GM23338 (cell line): ENCODE data around the gene SLC9A8. TPM values are rescaled to one million over a fixed set of nuclear protein-coding genes. Genes with fewer than 3 reads are reported as not detected.
A peak's percentile ranks its signal among the peaks of the same experiment; 100 is the strongest.

Source experiments
- ATAC-seq: fragments of 200-7000 bp; cut with Tn5 transposase; 3 replicates; pipeline ENCODE4 v1.9.1; 2020
- DNase-seq: peaks from one replicate; pipeline ENCODE4 v3.0.0-alpha.2; 2015; ENCODE audit warnings: low spot score
- H2AFZ ChIP-seq: fragments of 200-600 bp; sonication (generic); 2 replicates; pipeline ENCODE4 v1.8.0; 2016; ENCODE audit warnings: antibody characterized with exemption, mild to moderate bottlenecking, moderate library complexity
- H3F3A ChIP-seq: fragments of 200-600 bp; sonication (generic); replicated peaks from 2 replicates; pipeline ENCODE4 v1.8.0; 2017; ENCODE audit warnings: antibody characterized with exemption, mixed run types, low read depth
- H3K27ac ChIP-seq: fragments of 200-600 bp; sonication (generic); 2 replicates; pipeline ENCODE4 v1.6.1; 2016; ENCODE audit warnings: low read depth
- H3K27me3 ChIP-seq: fragments of 200-600 bp; sonication (generic); 2 replicates; pipeline ENCODE4 v1.8.0; 2016; ENCODE audit warnings: mild to moderate bottlenecking, mixed run types, moderate library complexity; ENCODE audit not compliant: insufficient read depth
- H3K36me3 ChIP-seq: fragments of 200-600 bp; sonication (generic); 2 replicates; pipeline ENCODE4 v1.8.0; 2016; ENCODE audit warnings: mild to moderate bottlenecking; ENCODE audit not compliant: insufficient read depth
- H3K4me1 ChIP-seq: fragments of 200-600 bp; sonication (generic); 2 replicates; pipeline ENCODE4 v1.8.0; 2016; ENCODE audit warnings: mild to moderate bottlenecking, moderate library complexity; ENCODE audit not compliant: insufficient read depth
- H3K4me2 ChIP-seq: fragments of 200-600 bp; sonication (generic); 2 replicates; pipeline ENCODE4 v1.7.1; 2017; ENCODE audit warnings: mixed run types
- H3K4me3 ChIP-seq: fragments of 200-600 bp; sonication (generic); 2 replicates; pipeline ENCODE4 v1.6.1; 2016; ENCODE audit warnings: mixed run types
- H3K79me2 ChIP-seq: fragments of 200-600 bp; sonication (generic); replicated peaks from 2 replicates; pipeline ENCODE4 v1.8.0; 2017; ENCODE audit warnings: mild to moderate bottlenecking; ENCODE audit not compliant: insufficient read depth
- H3K9me2 ChIP-seq: fragments of 200-600 bp; sonication (generic); 2 replicates; pipeline ENCODE4 v1.8.0; 2017; ENCODE audit not compliant: insufficient read depth
- H4K20me1 ChIP-seq: fragments of 200-600 bp; sonication (generic); replicated peaks from 2 replicates; pipeline ENCODE4 v1.8.0; 2017; ENCODE audit warnings: mild to moderate bottlenecking; ENCODE audit not compliant: insufficient read depth
- H3K27ac Mint-ChIP-seq: 2 replicates; pipeline ENCODE4 v1.8.0; 2020; ENCODE audit warnings: inconsistent platforms, mild to moderate bottlenecking, moderate library complexity, mixed read lengths
- H3K27me3 Mint-ChIP-seq: 3 replicates; pipeline ENCODE4 v1.8.0; 2022; ENCODE audit warnings: low read depth, mild to moderate bottlenecking, moderate library complexity, mixed read lengths, inconsistent platforms; ENCODE audit not compliant: insufficient read depth, poor library complexity
- H3K36me3 Mint-ChIP-seq: 3 replicates; pipeline ENCODE4 v1.8.0; 2021; ENCODE audit warnings: low read depth, mild to moderate bottlenecking, inconsistent platforms, moderate library complexity, mixed read lengths
- H3K4me1 Mint-ChIP-seq: 3 replicates; pipeline ENCODE4 v1.8.0; 2020; ENCODE audit warnings: mild to moderate bottlenecking, inconsistent platforms, mixed read lengths
- H3K4me3 Mint-ChIP-seq: 3 replicates; pipeline ENCODE4 v1.8.0; 2021; ENCODE audit warnings: moderate library complexity, mild to moderate bottlenecking, inconsistent platforms, mixed read lengths
- H3K9me3 Mint-ChIP-seq: 3 replicates; pipeline ENCODE4 v1.8.0; 2020; ENCODE audit warnings: moderate library complexity, mild to moderate bottlenecking, inconsistent platforms, mixed read lengths
- CREB1 ChIP-seq: fragments of 250-450 bp; sonication (Bioruptor Pico); IDR thresholded peaks from 2 replicates; pipeline ENCODE4 v1.5.0; 2020; ENCODE audit warnings: low read depth, mild to moderate bottlenecking, moderate library complexity
- EZH2 ChIP-seq: fragments of 200-600 bp; sonication (generic); IDR thresholded peaks from one replicate; pipeline ENCODE4 v1.8.0; 2017; ENCODE audit warnings: antibody characterized with exemption, mild to moderate bottlenecking, low read depth; ENCODE audit not compliant: unreplicated experiment
- EZH2phosphoT487 ChIP-seq: fragments of 200-600 bp; sonication (generic); IDR thresholded peaks from one replicate; pipeline ENCODE4 v1.8.1; 2018; ENCODE audit warnings: antibody characterized with exemption; ENCODE audit not compliant: unreplicated experiment
- JUNB ChIP-seq: IDR thresholded peaks from one replicate; pipeline ENCODE4 v1.6.1; 2016; ENCODE audit warnings: antibody characterized with exemption; ENCODE audit not compliant: unreplicated experiment
- NANOG ChIP-seq: IDR thresholded peaks from 2 replicates; pipeline ENCODE4 v1.6.1; 2016; ENCODE audit warnings: antibody characterized with exemption, borderline replicate concordance
- POLR2AphosphoS5 ChIP-seq: IDR thresholded peaks from 2 replicates; pipeline ENCODE4 v1.6.1; 2016; ENCODE audit warnings: antibody characterized with exemption, low read depth
- STAT1 ChIP-seq: IDR thresholded peaks from one replicate; pipeline ENCODE4 v1.6.1; 2016; ENCODE audit warnings: antibody characterized with exemption; ENCODE audit not compliant: unreplicated experiment
- ZNF114 ChIP-seq: fragments of 250-450 bp; sonication (Bioruptor Pico); IDR thresholded peaks from 2 replicates; pipeline ENCODE4 v1.5.0; 2020; ENCODE audit warnings: mild to moderate bottlenecking, moderate library complexity
- ZNF331 ChIP-seq: fragments of 250-450 bp; sonication (Bioruptor Pico); IDR thresholded peaks from 2 replicates; pipeline ENCODE4 v1.5.0; 2020; ENCODE audit warnings: low read depth, mild to moderate bottlenecking, moderate library complexity
- polyA plus RNA-seq: library from polyadenylated mRNA; unstranded; fragments of >200 nt; fragmentation: Nextera tagmentation; extraction: Ambion mirVana; gene quantifications from 2 replicates; pipeline ENCODE4 v1.2.1, GENCODE V29; 2016
- total RNA-seq: library from RNA; depleted of rRNA; stranded (reverse); fragments of >200 nt; shearing (Covaris generic); gene quantifications from 2 replicates; pipeline ENCODE4 v1.2.3, GENCODE V29; 2014
- TF ChIP-seq, protein P1 (sequence below): fragments of 250-450 bp; sonication (Bioruptor Pico); IDR thresholded peaks from 2 replicates; pipeline ENCODE4 v1.5.0; 2020; ENCODE audit warnings: mild to moderate bottlenecking, moderate library complexity
- TF ChIP-seq, protein P2 (sequence below): IDR thresholded peaks from 2 replicates; pipeline ENCODE4 v1.6.1; 2016; ENCODE audit warnings: antibody characterized with exemption
- TF ChIP-seq, protein P3 (sequence below), 2 experiments: fragments of 200-600 bp in 1 of 2; sonication (generic) in 1 of 2; conservative IDR thresholded peaks; 2 replicates each; pipeline versions ENCODE4 v1.5.1 to v1.6.1; 2016 to 2017; ENCODE audit warnings: antibody characterized with exemption in 2 of 2, low read depth in 2 of 2, mild to moderate bottlenecking in 2 of 2, moderate library complexity in 1 of 2
- TF ChIP-seq, protein P4 (sequence below): IDR thresholded peaks from one replicate; pipeline ENCODE4 v1.6.1; 2018; ENCODE audit warnings: antibody characterized with exemption; ENCODE audit not compliant: unreplicated experiment

SLC9A8 gene
- total and polyA plus RNA-seq, 2 experiments from 2014 or later: 2.6 to 6.4 TPM

DNA sequence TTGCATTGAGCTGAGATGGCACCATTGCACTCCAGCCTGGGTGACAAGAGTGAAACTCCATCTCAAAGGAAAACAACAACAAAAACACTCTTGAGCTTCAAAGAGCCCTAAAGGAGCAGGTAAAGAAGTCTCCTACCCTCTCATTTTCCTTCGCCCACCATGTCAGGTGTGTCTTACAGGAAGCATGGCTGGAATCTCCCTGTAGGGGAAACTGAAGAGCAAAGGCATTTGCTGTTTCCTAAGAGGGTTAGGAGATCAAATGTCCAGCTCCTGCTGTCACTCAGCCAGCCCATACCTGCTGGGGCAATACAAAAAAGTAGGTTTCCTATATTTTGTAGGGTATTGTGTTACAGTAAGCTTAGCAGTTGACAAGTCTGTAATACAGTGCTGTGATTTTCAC is 59.4 kb downstream of the SLC9A8 start:
- peak; percentile 51 for ATAC-seq
- Histone ChIP-seq H3K4me3 (no peak overlapping the region), H3K27me3 (no peaks in the 10 kb centered on the region), H3K9me2 (no peaks in the 10 kb centered on the region), H3K4me1 (peaks cover 7% of the 10 kb centered on the region), H4K20me1 (no peaks in the 10 kb centered on the region), H3K36me3 (no peaks in the 10 kb centered on the region), H2AFZ (no peak overlapping the region), H3F3A (no peaks in the 10 kb centered on the region), H3K27ac (no peak overlapping the region), H3K4me2 (no peak overlapping the region), H3K79me2 (no peaks in the 10 kb centered on the region)
- no peak overlapping the region for H3K27ac Mint-ChIP-seq
- H3K36me3 Mint-ChIP-seq: 0 out of 3 replicates have a peak, but pooled peaks cover 3% of the 10 kb centered on the region
- H3K4me1 Mint-ChIP-seq: peaks cover 12% of the 10 kb centered on the region
- TF ChIP-seq CREB1 (no peak), STAT1 (no peak), ZNF114 (no peak), ZNF331 (no peak), EZH2phosphoT487 (no peak), NANOG (no peak), JUNB (no peak), EZH2 (no peak), POLR2AphosphoS5 (no peak)
- TF ChIP-seq, protein P1, sequence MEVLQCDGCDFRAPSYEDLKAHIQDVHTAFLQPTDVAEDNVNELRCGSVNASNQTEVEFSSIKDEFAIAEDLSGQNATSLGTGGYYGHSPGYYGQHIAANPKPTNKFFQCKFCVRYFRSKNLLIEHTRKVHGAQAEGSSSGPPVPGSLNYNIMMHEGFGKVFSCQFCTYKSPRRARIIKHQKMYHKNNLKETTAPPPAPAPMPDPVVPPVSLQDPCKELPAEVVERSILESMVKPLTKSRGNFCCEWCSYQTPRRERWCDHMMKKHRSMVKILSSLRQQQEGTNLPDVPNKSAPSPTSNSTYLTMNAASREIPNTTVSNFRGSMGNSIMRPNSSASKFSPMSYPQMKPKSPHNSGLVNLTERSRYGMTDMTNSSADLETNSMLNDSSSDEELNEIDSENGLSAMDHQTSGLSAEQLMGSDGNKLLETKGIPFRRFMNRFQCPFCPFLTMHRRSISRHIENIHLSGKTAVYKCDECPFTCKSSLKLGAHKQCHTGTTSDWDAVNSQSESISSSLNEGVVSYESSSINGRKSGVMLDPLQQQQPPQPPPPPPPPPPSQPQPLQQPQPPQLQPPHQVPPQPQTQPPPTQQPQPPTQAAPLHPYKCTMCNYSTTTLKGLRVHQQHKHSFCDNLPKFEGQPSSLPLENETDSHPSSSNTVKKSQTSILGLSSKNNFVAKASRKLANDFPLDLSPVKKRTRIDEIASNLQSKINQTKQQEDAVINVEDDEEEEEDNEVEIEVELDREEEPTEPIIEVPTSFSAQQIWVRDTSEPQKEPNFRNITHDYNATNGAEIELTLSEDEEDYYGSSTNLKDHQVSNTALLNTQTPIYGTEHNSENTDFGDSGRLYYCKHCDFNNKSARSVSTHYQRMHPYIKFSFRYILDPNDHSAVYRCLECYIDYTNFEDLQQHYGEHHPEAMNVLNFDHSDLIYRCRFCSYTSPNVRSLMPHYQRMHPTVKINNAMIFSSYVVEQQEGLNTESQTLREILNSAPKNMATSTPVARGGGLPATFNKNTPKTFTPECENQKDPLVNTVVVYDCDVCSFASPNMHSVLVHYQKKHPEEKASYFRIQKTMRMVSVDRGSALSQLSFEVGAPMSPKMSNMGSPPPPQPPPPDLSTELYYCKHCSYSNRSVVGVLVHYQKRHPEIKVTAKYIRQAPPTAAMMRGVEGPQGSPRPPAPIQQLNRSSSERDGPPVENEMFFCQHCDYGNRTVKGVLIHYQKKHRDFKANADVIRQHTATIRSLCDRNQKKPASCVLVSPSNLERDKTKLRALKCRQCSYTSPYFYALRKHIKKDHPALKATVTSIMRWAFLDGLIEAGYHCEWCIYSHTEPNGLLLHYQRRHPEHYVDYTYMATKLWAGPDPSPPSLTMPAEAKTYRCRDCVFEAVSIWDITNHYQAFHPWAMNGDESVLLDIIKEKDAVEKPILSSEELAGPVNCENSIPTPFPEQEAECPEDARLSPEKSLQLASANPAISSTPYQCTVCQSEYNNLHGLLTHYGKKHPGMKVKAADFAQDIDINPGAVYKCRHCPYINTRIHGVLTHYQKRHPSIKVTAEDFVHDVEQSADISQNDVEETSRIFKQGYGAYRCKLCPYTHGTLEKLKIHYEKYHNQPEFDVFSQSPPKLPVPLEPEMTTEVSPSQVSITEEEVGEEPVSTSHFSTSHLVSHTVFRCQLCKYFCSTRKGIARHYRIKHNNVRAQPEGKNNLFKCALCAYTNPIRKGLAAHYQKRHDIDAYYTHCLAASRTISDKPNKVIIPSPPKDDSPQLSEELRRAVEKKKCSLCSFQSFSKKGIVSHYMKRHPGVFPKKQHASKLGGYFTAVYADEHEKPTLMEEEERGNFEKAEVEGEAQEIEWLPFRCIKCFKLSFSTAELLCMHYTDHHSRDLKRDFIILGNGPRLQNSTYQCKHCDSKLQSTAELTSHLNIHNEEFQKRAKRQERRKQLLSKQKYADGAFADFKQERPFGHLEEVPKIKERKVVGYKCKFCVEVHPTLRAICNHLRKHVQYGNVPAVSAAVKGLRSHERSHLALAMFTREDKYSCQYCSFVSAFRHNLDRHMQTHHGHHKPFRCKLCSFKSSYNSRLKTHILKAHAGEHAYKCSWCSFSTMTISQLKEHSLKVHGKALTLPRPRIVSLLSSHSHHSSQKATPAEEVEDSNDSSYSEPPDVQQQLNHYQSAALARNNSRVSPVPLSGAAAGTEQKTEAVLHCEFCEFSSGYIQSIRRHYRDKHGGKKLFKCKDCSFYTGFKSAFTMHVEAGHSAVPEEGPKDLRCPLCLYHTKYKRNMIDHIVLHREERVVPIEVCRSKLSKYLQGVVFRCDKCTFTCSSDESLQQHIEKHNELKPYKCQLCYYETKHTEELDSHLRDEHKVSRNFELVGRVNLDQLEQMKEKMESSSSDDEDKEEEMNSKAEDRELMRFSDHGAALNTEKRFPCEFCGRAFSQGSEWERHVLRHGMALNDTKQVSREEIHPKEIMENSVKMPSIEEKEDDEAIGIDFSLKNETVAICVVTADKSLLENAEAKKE (CRISPR knock-in tag): no peak
- TF ChIP-seq, protein P2, sequence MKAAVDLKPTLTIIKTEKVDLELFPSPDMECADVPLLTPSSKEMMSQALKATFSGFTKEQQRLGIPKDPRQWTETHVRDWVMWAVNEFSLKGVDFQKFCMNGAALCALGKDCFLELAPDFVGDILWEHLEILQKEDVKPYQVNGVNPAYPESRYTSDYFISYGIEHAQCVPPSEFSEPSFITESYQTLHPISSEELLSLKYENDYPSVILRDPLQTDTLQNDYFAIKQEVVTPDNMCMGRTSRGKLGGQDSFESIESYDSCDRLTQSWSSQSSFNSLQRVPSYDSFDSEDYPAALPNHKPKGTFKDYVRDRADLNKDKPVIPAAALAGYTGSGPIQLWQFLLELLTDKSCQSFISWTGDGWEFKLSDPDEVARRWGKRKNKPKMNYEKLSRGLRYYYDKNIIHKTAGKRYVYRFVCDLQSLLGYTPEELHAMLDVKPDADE: no peak
- TF ChIP-seq, protein P3, sequence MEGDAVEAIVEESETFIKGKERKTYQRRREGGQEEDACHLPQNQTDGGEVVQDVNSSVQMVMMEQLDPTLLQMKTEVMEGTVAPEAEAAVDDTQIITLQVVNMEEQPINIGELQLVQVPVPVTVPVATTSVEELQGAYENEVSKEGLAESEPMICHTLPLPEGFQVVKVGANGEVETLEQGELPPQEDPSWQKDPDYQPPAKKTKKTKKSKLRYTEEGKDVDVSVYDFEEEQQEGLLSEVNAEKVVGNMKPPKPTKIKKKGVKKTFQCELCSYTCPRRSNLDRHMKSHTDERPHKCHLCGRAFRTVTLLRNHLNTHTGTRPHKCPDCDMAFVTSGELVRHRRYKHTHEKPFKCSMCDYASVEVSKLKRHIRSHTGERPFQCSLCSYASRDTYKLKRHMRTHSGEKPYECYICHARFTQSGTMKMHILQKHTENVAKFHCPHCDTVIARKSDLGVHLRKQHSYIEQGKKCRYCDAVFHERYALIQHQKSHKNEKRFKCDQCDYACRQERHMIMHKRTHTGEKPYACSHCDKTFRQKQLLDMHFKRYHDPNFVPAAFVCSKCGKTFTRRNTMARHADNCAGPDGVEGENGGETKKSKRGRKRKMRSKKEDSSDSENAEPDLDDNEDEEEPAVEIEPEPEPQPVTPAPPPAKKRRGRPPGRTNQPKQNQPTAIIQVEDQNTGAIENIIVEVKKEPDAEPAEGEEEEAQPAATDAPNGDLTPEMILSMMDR (conservative IDR thresholded peaks at IDR 0.05; ENCODE audit: low read depth in 2 of 2): no peak
- TF ChIP-seq, protein P4, sequence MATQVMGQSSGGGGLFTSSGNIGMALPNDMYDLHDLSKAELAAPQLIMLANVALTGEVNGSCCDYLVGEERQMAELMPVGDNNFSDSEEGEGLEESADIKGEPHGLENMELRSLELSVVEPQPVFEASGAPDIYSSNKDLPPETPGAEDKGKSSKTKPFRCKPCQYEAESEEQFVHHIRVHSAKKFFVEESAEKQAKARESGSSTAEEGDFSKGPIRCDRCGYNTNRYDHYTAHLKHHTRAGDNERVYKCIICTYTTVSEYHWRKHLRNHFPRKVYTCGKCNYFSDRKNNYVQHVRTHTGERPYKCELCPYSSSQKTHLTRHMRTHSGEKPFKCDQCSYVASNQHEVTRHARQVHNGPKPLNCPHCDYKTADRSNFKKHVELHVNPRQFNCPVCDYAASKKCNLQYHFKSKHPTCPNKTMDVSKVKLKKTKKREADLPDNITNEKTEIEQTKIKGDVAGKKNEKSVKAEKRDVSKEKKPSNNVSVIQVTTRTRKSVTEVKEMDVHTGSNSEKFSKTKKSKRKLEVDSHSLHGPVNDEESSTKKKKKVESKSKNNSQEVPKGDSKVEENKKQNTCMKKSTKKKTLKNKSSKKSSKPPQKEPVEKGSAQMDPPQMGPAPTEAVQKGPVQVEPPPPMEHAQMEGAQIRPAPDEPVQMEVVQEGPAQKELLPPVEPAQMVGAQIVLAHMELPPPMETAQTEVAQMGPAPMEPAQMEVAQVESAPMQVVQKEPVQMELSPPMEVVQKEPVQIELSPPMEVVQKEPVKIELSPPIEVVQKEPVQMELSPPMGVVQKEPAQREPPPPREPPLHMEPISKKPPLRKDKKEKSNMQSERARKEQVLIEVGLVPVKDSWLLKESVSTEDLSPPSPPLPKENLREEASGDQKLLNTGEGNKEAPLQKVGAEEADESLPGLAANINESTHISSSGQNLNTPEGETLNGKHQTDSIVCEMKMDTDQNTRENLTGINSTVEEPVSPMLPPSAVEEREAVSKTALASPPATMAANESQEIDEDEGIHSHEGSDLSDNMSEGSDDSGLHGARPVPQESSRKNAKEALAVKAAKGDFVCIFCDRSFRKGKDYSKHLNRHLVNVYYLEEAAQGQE: no peak
- no peak overlapping the region for H3K4me3 Mint-ChIP-seq
- H3K27me3 Mint-ChIP-seq: peaks cover 1% of the 10 kb centered on the region
- H3K9me3 Mint-ChIP-seq: no peaks in the 10 kb centered on the region; the same call in 2 of the 3 replicates
- DNase-seq: no peak
